ENCODE results near the gene TRIM10.
A peak's percentile ranks its signal among the peaks of the same experiment; 100 is the strongest.

Gene TRIM10

GRCh38 chr6:30111266-30111856 lies 49.6 kb downstream of the TRIM10 start:
- no peak for TF ChIP-seq CTCF (IDR thresholded peaks at IDR 0.05; ENCODE audit: insufficient read depth, missing control alignments)
- DNase-seq (ENCODE audit: insufficient read length, low spot score) = no peak
- FAIRE-seq = no peak

- TF ChIP-seq CTCF (IDR thresholded peaks at IDR 0.05; ENCODE audit: insufficient read depth, missing control alignments) = no peak
- FAIRE-seq (no peak), DNase-seq (ENCODE audit: insufficient read length, low spot score) (no peak)
Measured at GRCh38 chr6:30104661-30105060, 56.4 kb downstream of the TRIM10 start.

- FAIRE-seq (no peak), DNase-seq (ENCODE audit: insufficient read length, low spot score) (no peak)
- no peak for TF ChIP-seq CTCF (IDR thresholded peaks at IDR 0.05; ENCODE audit: insufficient read depth, missing control alignments)
Measured at GRCh38 chr6:30103872-30104179, 57.2 kb downstream of the TRIM10 start.

GRCh38 chr6:30102970-30103871 lies 57.8 kb downstream of the TRIM10 start:
- FAIRE-seq (no peak), DNase-seq (ENCODE audit: insufficient read length, low spot score) (peak; percentile 63)
- peak; percentile 84 for TF ChIP-seq CTCF (IDR thresholded peaks at IDR 0.05; ENCODE audit: insufficient read depth, missing control alignments)

GRCh38 chr6:30102414-30102969 lies 58.5 kb downstream of the TRIM10 start:
- no peak for FAIRE-seq
- no peak for DNase-seq (ENCODE audit: insufficient read length, low spot score)
- TF ChIP-seq CTCF (IDR thresholded peaks at IDR 0.05; ENCODE audit: insufficient read depth, missing control alignments) = no peak

Measured in D721Med (cell line).